Measurements from ENCODE around the gene PRKN.

PRKN gene

DNA sequence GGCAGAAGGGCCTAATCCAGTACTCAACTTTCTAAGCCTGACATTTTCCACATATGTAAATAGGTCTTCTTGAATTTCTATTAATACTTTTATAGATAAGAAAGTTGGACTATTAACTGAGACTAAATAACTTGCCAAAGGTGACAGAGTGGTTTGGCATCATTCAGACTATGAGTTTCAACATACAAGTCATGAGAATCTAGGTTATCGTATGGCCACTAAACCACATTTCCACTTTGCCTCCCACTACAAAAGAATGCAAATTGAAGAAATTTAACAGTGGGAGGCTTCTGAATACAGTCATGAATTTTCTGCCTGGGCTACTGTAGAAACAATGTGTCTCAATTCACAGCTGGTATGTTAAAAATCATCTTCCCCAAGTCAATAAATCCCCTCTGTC is 922.7 kb downstream of the PRKN start:
- no peaks in the 10 kb centered on the region for H3K9me3 ChIP-seq (ENCODE audit: control insufficient read depth, insufficient read depth, low read length)
- no peaks in the 10 kb centered on the region for H3K36me3 ChIP-seq (ENCODE audit: insufficient read depth, low read length)
- no peaks in the 10 kb centered on the region for H3K4me1 ChIP-seq (ENCODE audit: insufficient read depth, low read length)
- no peak overlapping the region for H3K9ac ChIP-seq (ENCODE audit: low read depth, low read length)

DNA sequence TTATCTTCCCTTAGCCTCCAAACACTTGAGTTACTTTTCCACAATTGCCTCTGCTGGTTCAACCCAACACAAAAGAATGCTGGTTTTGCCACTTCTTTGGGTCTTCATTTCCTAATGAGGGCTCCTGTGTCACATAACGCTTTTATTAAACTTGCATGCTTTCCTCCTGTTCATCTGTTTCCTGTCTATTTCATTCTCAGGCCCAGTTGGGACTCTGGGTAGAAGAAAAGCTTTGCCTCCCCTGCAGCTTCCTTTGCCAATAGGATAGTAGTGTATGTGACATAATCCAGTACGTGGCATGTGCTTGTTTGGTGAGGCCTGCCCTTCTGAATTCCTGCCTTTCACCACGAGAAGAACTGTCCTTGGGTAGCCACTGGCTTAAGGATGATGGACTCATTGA is 924.4 kb downstream of the PRKN start:
- Histone ChIP-seq H3K9me3 (ENCODE audit: control insufficient read depth, insufficient read depth, low read length) (no peaks in the 10 kb centered on the region), H3K36me3 (ENCODE audit: insufficient read depth, low read length) (no peaks in the 10 kb centered on the region), H3K4me1 (ENCODE audit: insufficient read depth, low read length) (no peaks in the 10 kb centered on the region), H3K9ac (ENCODE audit: low read depth, low read length) (no peak overlapping the region)

DNA sequence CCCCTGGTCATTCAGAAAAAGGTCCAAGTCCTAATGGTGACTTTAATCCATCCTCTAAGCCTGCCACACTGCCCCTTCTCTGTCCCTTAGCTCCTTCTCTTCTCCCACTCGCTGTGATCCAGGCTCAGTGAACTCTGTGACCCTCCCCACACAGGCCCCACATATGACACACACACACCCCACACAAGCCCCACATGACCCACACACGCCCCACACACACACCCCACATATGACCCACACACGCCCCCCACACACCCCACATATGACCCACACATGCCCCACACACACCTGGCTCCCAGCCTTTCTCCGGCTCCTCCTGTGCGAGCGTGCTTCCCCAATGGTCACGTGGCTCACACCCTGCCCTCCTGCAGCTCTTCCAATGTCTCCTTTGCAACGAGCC is 925.3 kb downstream of the PRKN start:
- Histone ChIP-seq H3K36me3 (ENCODE audit: insufficient read depth, low read length) (no peaks in the 10 kb centered on the region), H3K4me1 (ENCODE audit: insufficient read depth, low read length) (no peaks in the 10 kb centered on the region), H3K9ac (ENCODE audit: low read depth, low read length) (no peak overlapping the region), H3K9me3 (ENCODE audit: control insufficient read depth, insufficient read depth, low read length) (no peaks in the 10 kb centered on the region)

DNA sequence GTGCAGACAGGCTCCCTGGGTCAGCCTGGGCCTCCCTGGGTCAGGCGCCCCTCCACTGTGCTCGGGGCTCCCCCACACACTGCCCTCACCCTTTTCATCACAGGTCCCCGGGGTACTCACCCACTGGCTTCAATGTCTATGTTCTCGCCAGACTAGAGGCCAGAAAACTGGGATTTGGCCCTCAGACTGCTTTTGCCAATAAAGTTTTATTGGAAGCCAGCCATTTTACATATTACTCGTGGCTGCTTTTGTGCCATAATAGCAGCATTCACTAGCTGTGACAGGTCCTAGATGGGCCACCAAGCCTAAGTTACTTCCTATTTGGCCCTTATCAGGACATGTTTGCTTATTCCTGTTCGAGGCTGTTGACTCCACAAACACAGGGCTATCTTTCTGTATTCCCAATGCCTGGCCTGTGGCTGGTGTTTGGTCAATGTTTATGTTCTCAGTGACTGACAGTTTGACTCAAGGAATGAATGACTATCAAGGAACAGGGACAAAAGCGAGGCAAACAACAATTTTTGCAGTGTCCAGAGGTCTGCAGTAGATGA is 928.6 kb downstream of the PRKN start:
- Histone ChIP-seq H3K9me3 (ENCODE audit: control insufficient read depth, insufficient read depth, low read length) (no peaks in the 10 kb centered on the region), H3K4me1 (ENCODE audit: insufficient read depth, low read length) (no peaks in the 10 kb centered on the region), H3K36me3 (ENCODE audit: insufficient read depth, low read length) (no peaks in the 10 kb centered on the region), H3K9ac (ENCODE audit: low read depth, low read length) (no peak overlapping the region)

DNA sequence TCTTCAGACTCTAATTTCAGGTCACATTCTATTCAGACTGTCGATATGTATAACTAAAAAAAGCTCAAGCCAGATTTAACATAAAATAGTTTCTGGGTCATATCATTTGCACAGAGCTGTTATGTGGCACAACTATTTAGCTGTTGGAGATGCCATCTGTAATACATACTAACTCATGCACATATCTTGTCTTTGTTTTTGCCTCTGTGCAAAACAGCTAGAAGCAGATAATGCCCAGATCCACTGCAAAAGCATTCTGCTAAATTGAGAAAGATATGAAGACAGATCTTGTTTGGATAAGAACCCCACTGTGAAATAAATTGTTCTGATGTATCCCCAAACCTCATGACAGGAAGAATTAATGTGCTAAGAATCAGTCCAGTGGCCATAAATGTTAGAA is 930.9 kb downstream of the PRKN start:
- Histone ChIP-seq H3K36me3 (ENCODE audit: insufficient read depth, low read length) (no peaks in the 10 kb centered on the region), H3K9ac (ENCODE audit: low read depth, low read length) (no peak overlapping the region), H3K9me3 (ENCODE audit: control insufficient read depth, insufficient read depth, low read length) (no peaks in the 10 kb centered on the region), H3K4me1 (ENCODE audit: insufficient read depth, low read length) (no peaks in the 10 kb centered on the region)

DNA sequence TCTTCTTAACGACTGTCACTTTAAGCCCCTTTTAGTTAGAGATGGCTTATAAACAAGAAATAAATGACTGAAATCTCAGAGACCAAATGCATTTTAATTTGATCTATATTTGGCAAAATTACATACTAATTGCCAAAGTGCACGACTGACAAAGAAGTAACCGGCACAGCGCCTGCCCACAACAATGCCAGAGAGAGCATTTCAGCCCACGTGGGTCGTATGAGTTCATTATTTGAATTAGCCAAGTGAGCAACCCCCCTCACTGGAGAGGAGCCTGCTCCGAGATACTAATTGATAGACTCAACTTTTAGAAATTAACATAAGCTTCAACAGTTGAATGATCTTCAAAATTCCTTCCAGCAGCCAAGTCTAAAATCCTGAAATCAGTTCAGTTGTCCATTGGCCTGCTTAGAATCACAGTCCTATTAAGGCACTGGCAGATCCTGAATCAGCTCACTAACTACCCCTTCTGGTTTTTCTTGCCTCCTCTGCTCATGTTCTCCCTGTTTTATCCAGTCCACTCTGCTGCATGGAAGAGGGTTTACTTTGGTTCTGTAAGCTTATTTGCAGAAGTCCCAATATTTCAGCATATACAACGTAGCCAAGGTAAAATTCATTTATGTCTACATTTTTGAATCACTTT is 934.6 kb downstream of the PRKN start:
- no peaks in the 10 kb centered on the region for H3K9me3 ChIP-seq (ENCODE audit: control insufficient read depth, insufficient read depth, low read length)
- no peaks in the 10 kb centered on the region for H3K4me1 ChIP-seq (ENCODE audit: insufficient read depth, low read length)

DNA sequence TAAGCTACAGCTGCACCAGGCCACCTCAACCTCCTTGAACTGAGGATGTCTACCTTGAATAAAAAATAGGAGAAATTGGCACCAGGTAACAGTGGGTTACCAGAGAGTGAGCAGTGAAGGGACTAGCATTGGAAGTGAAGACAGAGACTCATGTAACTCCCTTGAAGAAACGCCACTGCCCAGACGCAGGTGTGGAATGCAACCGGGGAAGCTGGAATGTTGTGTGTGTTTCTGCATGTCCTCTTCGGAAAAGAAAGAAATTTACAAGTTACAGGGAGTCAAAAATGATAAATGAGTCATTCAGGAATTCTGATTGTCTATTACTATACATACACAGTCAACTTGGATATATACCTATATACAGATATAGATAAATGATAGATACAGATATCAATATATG is 939.0 kb downstream of the PRKN start:
- no peaks in the 10 kb centered on the region for H3K36me3 ChIP-seq (ENCODE audit: insufficient read depth, low read length)
- H3K9me3 ChIP-seq (ENCODE audit: control insufficient read depth, insufficient read depth, low read length): no peaks in the 10 kb centered on the region
- H3K9ac ChIP-seq (ENCODE audit: low read depth, low read length): no peak overlapping the region
- H3K4me1 ChIP-seq (ENCODE audit: insufficient read depth, low read length): no peaks in the 10 kb centered on the region

More for the DNA sequence above, 934.6 kb downstream of the PRKN start:
- H3K9ac ChIP-seq (ENCODE audit: low read depth, low read length): no peak overlapping the region
- H3K36me3 ChIP-seq (ENCODE audit: insufficient read depth, low read length): no peaks in the 10 kb centered on the region

DNA sequence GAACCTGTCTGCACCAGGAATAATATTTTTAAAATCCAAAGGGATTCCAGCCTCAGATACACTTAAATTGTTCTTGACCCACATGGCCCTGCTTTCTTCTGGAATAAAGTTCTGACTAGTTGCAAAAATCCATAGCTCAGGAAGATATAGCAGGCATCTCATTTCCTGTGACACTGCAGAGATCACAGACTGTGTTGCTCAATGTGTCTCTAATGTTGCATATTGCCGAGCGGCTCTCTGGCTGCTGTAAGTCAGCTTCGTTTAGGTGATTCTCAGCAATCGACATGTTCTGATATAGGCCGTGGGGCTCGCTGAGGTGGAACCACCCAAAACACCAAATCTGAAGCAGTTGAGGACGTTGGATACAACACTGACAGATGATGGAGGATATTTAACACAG is 955.4 kb downstream of the PRKN start:
- H3K9me3 ChIP-seq (ENCODE audit: control insufficient read depth, insufficient read depth, low read length): no peaks in the 10 kb centered on the region
- H3K9ac ChIP-seq (ENCODE audit: low read depth, low read length): no peak overlapping the region
- peaks cover 4% of the 10 kb centered on the region; the same call in 1 of the 2 replicates for H3K4me1 ChIP-seq (ENCODE audit: insufficient read depth, low read length)
- H3K36me3 ChIP-seq (ENCODE audit: insufficient read depth, low read length): no peaks in the 10 kb centered on the region

DNA sequence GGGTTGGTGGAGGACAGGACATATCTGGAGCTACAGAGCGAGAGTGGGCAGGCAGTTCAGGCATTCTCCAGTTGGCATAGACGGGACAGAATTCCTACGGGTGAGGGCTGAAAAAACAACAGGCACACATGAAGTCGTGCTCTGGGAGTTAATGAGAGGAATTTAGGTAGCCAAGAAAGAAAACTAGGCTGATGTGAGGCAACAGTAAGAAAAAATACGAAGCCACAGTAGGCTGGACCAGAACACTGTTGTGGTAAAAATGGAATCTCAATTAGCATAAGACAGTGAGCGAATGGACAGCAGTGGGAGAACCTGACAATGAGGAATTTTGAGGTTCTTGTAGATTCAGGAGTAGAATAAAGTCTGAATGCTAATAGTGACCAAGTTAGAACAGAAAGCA is 965.6 kb downstream of the PRKN start:
- H3K9me3 ChIP-seq (ENCODE audit: control insufficient read depth, insufficient read depth, low read length): no peaks in the 10 kb centered on the region
- H3K36me3 ChIP-seq (ENCODE audit: insufficient read depth, low read length): no peaks in the 10 kb centered on the region
- H3K9ac ChIP-seq (ENCODE audit: low read depth, low read length): no peak overlapping the region
- H3K4me1 ChIP-seq (ENCODE audit: insufficient read depth, low read length): no peaks in the 10 kb centered on the region

DNA sequence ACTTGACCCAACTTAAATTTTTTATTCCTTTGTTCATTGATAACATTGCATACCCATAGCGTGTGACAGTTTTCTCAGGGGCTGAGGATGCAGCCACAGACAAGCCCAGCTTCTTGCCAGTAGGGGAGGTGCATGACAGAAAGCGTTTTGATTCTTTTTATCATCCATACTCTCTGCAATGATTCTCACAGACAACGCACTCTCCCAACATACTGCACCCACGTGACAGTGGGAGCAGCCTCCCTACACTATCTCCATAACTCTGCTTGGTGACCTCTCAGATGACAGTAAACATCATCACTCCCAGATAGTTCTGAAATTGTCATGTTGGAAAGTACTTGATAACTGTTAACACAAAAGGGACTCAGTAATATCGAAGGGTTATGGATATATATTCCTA is 972.5 kb downstream of the PRKN start:
- no peaks in the 10 kb centered on the region for H3K4me1 ChIP-seq (ENCODE audit: insufficient read depth, low read length)
- no peaks in the 10 kb centered on the region for H3K9me3 ChIP-seq (ENCODE audit: control insufficient read depth, insufficient read depth, low read length)
- no peaks in the 10 kb centered on the region for H3K36me3 ChIP-seq (ENCODE audit: insufficient read depth, low read length)
- H3K9ac ChIP-seq (ENCODE audit: low read depth, low read length): no peak overlapping the region

DNA sequence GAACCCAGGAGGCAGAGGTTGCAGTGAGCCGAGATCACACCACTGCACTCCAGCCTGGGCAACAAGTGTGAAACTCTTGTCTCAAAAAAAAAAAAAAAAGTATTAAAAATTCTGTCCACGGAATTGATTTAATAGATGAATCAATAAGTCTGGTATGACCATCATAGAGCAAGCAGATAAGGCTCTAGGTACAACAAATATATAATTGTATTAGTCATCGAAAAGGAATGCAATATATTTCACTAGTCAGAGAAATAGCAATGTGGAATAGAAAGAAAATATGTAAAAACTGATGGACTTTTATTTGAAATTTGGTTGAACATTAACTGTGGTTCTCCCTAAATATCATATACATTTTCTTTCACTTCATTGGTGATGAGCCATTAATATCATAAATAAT is 976.9 kb downstream of the PRKN start:
- Histone ChIP-seq H3K9ac (ENCODE audit: low read depth, low read length) (no peak overlapping the region), H3K9me3 (ENCODE audit: control insufficient read depth, insufficient read depth, low read length) (no peaks in the 10 kb centered on the region), H3K36me3 (ENCODE audit: insufficient read depth, low read length) (no peaks in the 10 kb centered on the region), H3K4me1 (ENCODE audit: insufficient read depth, low read length) (peaks cover 7% of the 10 kb centered on the region; the same call in 1 of the 2 replicates)

DNA sequence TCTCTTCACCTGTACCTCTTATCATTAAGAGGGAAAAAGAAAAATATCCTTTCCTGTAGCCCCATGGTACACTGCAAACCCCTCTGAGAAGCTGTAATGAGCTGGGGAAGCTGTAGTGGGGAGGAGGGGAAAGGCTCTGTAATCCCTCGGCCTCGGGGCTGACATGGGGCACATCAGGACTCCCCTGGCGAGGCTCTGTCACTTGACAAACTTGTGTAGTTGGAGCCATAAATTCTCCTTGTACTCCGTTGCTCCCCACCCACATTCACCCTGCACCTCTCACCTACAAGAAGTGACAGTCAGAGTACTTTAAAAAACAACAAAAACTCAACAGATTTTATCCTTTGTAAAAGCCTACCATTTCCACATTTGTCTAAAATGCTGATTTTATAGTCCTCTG is 978.0 kb downstream of the PRKN start:
- no peak overlapping the region for H3K9ac ChIP-seq (ENCODE audit: low read depth, low read length)
- H3K4me1 ChIP-seq (ENCODE audit: insufficient read depth, low read length): peaks cover 7% of the 10 kb centered on the region; the same call in 1 of the 2 replicates
- no peaks in the 10 kb centered on the region for H3K9me3 ChIP-seq (ENCODE audit: control insufficient read depth, insufficient read depth, low read length)
- no peaks in the 10 kb centered on the region for H3K36me3 ChIP-seq (ENCODE audit: insufficient read depth, low read length)

DNA sequence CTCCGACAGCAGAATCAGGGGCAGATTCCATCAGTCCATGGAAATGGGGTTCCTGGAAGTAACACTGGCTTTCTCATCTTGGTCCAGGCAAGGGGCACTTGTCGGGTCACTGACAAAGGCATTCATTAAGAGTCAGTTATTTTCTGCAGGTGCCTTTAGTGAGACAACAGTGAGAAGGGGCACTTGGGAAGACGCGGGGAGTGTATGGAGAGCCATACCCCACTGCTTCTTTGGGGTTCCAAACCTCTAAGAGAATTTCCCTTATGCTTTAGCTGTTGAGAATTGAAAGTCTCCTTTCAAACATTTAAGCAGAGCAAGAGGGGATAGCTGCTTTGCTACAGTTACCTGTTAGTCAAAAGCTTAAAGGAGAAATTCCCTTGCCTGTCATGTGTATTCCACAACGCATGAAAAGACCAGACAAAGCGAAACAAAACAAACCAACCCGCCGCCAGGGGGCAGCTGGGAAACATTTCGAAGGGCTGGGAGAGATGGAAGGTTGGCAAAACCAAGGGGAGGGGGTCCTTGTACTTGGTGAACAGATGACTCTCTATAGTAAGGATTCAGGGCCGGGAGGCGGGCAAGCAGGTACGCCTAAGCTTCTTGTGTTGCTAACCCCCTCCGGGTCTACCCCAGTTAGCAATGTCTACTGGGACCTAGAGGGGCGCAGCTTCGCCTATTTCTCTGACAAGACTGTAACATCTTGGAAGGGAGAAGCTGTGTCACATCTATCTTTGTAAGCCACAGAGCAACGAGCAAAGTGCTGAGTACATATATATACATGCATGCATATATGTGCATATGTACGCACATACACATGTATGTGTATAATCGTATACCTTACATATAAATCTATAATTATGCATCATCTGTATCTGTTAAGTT is 978.8 kb downstream of the PRKN start:
- Histone ChIP-seq H3K4me1 (ENCODE audit: insufficient read depth, low read length) (peaks cover 7% of the 10 kb centered on the region; the same call in 1 of the 2 replicates), H3K9me3 (ENCODE audit: control insufficient read depth, insufficient read depth, low read length) (no peaks in the 10 kb centered on the region), H3K36me3 (ENCODE audit: insufficient read depth, low read length) (no peaks in the 10 kb centered on the region), H3K9ac (ENCODE audit: low read depth, low read length) (no peak overlapping the region)

DNA sequence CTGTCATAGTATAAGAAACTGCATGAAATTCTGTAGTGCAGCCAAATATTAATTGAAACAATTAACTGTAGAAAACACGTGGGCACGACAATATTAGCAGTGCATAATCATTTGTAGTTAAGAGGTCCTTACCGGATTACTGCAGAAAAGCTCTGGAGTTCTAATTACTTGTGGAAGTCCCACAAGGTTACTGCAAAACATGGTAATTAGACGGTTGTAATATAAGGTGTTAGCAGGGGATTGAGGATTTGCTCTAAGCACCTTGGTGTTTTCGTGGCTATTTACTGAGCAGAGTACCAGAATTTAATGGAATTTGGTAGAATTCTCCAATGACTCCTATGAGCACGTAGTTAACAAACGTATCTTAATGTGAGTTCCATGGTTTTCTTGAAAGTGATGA is 980.1 kb downstream of the PRKN start:
- no peaks in the 10 kb centered on the region for H3K9me3 ChIP-seq (ENCODE audit: control insufficient read depth, insufficient read depth, low read length)
- H3K9ac ChIP-seq (ENCODE audit: low read depth, low read length): no peak overlapping the region
- H3K4me1 ChIP-seq (ENCODE audit: insufficient read depth, low read length): peaks cover 7% of the 10 kb centered on the region; the same call in 1 of the 2 replicates
- H3K36me3 ChIP-seq (ENCODE audit: insufficient read depth, low read length): no peaks in the 10 kb centered on the region
